PC-3 (cell line): Measurements from ENCODE around the gene SPATA17.

ENCODE experiments used
- CTCF ChIP-seq: fragments of 300-600 bp; sonication (generic); conservative IDR thresholded peaks from 2 replicates; pipeline ENCODE4 v1.5.1; 2017; ENCODE audit warnings: antibody characterized with exemption, low read depth, mild to moderate bottlenecking, low read length
- EZH2phosphoT487 ChIP-seq: fragments of 300-600 bp; sonication (generic); IDR thresholded peaks from 2 replicates; pipeline ENCODE4 v1.6.1; 2018; ENCODE audit warnings: mild to moderate bottlenecking, antibody characterized with exemption, low read length, borderline replicate concordance

DNA sequence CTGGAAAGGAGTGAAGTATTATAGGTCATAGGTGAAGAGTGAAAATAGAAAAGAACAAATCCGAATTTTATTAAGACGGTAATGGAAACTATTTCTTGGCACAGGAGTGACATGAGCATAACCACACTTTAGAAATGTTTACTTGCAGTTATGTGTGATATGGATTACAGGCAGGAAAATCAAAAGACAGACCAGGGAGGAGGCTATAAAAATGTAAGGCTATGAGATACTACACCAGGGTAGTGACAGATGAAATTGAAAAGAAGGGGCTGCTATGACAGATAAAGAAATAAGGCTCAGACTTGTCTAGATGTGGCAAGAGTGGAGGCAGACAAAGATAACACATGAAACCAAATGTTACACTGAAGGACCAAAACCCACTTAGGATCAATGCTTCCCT, 32.0 kb upstream of the SPATA17 start:
- TF ChIP-seq CTCF: no peak
- no peak for TF ChIP-seq EZH2phosphoT487
